GM18870 (cell line): ENCODE measurements around the gene PHF2.

Source experiments
- ATAC-seq: cut with Tn5 transposase; IDR thresholded peaks from one replicate; pipeline ENCODE4 v1.9.1; 2021; ENCODE audit warnings: moderate library complexity; ENCODE audit not compliant: unreplicated experiment

The PHF2 gene

DNA sequence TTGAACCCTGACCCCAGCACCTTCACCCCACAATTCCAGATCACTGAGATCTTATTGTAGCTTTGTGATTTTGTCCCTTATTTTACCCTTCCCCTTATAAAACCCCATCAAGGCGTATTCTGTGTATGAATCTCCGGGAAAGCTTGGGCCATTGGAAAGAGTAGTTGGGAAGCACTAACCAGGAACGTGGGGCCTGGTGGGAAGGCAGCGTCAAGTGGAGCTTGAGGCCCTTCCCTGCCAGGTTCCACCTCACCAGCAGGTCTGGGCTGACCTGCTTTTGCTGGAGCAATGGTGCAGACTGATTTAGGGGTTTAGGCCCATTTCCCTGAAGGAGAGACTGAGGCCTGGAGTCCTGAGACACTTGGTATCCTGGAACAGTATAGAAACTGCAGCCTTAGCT lies 9.3 kb downstream of the PHF2 start:
- no peak for ATAC-seq

DNA sequence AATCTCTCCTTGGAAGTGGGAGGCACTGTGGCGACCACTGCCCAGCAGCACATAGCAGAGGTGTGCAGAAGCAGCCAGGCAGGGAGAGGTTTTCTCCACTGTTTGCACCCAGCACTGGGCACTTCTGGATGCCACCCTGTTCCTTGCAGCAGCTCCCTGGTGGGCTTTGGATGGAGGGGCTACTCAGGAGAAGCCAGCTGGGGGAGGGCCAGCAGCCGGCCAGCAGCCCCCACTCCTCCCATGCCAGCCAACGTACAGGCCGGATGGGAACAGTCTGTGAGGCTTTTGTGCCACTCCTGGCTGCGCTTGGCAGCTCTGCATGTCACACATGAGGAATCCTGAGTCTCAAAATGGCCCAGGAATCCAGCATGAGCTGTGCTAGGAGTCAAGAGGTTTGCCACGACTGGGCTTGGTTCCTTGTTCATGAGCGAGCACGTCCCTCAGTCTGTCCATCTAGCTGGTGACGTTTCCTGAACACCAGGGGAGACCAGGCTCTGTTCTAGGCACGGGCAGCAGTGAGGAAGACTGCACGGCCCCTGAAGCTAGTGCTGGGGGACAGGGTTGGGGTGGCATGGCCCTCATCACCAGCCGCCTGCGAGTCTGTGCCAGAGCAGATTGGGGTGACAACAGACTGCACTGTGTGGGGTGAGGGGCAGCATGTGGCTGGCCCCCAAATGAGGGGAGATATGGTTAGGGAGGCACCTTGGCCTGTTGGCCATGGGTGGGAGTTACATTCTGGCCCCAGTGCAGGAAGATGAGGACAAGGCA lies 10.1 kb downstream of the PHF2 start:
- ATAC-seq, result no peak

DNA sequence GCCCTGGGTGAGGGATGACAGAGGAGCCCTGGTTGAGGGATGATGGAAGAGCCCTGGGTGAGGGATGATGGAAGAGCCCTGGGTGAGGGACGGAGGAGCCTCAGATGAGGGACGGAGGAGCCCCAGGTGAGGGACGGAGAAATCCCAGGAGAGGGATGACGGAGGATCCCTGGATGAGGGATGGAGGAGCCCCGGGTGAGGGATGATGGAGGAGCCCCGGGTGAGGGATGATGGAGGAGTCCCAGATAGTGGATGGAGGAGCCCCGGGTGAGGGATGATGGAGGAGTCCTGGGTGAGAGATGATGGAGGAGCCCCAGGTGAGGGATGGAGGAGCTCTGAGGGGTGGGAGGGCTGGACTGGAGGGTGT lies 10.9 kb downstream of the PHF2 start:
- ATAC-seq, result no peak

DNA sequence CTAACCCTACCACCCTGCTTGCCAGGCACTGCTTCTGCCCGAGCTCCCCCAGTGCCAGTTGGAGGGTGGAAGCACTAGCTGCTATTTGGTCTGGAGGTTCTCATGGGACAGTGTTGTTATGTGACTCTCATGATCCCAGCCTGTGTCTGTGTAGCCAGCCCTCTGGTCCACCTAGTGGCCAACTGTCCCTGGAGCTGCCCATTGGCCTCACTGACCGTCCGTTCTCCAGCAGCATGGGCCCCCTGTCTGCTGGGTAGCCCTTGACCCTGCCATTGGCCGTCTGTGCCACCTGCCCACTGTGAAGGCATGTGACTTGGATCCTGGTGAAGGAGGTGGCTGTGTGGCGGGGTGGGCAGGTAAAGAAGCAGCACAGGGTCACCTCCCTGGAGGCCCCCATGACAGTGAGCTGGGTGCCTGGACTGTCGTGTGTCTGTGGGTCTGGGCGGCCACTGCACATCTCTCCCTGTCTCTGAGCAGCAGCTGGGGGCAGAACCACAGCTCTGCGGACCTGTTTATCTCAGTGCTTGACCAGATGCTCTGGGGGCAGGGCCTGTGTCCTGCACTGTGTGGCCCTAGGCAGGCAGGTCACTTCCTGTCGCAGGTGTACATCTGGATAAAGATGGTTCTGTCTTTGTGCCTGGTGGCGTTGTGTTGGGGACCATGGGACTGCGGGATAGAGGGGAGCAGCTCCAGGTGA lies 11.4 kb downstream of the PHF2 start:
- ATAC-seq, result no peak

DNA sequence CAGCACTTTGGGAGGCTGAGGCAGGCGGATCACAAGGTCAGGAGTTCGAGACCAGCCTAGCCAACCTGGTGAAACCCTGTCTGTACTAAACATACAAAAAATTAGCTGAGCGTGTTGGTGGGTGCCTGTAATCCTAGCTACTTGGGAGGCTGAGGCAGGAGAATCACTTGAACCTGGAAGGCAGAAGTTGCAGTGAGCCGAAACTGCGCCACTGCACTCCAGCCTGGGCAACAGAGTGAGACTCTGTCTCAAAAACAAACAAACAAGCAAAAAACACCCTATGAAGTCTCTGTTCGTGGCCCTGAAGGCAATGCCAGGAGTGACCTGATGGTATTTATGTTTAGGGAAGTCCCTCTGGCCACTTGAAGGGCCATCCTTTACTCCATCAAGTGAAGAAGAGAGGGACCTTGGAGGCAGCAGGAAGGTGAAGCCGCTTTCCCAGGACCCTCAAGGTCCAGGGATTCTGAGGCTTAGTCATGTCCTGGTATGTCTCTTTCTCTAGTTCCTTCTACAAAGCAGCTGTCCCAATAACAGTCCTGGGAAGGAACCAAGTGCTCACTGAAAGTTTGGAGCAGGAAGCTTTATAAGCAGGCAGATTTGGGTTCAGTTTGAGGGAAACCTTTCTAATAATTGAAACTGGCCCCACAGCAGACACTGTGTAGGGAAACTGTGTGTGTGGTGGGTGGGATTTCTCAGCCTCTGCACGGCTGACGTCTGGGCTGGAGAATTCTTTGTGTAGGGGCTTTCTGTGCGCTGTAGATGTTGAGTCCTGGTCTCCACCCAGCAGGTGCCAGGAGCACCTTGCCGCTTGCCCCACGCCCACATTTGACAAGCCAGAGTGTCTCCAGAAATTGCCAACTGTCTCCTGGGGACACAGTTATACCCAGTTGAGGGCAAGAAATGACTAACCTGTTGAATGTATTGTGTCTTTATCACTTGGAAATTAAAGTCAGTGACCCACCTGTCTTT lies 12.5 kb downstream of the PHF2 start:
- no peak for ATAC-seq

DNA sequence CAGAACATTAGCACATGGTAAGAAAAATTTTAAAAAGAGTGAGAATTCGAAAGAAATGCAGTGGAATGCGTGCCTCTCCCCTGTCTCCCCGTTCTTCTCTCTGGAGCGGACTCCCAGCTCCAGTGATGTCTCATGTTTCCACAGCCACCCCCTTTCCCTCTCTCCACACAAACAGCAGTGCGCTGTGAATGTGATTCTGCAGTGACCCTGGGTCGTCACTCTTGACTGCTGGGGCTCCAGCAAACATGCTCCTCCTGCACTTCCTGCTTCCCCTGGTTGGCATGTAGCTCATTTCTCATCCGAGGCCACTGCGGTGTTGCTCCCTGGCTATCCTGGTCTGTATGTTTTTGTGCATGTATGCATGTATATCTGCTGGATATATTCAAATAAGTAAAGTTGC lies 13.3 kb downstream of the PHF2 start:
- ATAC-seq, result no peak

DNA sequence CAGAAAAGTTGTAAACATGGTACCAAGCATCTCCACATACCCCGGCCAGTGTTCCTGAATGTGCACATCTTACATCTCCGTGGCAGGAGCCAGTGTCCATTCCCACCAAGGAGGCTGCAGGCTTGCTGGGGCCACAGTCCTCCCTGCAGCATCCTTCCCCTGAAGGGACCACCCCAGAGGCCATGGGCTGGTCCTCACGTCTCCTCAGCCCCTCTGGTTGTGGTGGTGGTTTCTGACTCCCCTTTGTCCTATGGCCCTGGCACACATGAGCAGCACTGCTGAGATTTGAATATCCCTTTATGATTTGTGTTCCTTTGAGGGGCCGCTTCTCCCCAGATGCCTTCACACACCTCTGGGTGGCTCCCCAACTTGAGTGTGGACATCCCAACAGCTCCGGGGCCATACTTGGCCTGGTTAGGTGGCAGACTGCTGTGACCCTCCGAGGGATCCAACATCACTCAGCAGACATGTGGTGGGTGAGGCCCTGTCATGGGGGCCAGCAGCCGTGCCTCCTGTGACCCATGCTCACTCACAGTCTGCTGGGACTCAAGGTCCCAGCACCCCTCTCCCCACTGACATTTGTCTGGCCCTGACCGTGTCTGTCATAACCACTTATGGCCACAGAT lies 14.3 kb downstream of the PHF2 start:
- no peak for ATAC-seq

DNA sequence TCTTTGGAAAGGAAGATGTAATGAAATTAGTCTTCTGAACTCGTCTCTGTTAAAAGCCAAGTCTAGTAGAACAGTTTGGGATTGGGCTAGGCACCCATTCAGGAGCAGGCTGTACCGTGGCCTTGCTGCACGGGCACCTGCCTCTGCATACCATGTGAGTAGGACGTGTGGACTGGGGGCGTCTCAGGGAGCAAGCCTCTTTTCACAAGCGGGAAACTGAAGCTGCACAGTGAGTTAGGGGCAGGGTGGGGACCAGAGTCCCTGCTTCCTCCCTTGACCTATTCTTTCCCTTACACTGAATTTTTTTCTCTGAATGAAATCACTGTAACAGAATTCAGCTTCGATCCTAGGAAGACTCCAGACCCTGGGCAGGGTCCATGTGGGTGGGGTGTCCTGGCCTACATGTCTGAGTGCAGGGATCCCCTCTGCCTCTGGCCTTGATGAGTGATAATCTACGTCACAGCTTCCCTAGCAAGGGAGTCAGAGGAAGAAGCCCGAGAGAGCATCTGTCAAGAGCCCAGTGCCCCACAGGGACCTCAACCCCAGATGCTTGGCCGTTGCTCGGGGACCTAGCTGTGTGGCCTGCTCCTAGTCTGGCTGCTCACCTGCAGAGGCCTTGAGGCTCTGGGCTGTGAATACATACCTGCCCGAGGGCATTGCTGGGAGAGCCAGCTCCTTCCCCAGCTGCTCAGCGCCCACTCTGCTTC lies 15.1 kb downstream of the PHF2 start:
- no peak for ATAC-seq

DNA sequence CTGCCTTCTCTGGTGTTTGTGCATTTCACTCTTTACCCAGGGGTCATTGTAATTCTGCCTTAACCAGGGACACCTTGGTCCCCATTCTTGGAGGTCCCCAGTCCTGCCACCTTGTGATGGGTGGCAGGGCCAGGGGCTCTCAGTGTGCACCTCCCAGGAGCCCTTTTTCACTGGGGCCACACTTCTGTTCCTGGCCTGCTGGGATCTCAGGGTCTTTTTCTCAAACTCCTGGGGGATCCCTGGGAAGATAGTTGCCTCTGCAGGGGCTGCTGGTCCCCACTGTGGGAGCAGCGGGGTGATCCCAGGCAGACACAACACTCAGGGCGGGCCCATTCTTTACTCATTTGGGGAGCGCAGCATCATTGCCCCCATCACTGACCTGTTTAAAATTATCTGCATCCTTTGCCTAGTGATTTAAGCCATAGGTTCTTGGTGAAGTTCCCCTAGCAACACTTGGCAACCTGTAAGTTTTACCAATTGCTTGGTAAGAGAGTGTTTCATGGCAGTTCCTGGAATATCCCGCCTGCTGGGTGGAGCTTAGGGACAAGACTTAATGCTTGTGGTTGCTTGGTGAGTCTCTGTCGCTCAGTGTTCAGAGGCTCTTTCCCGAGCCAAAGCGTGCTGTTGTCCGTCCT lies 15.7 kb downstream of the PHF2 start:
- ATAC-seq, result no peak

DNA sequence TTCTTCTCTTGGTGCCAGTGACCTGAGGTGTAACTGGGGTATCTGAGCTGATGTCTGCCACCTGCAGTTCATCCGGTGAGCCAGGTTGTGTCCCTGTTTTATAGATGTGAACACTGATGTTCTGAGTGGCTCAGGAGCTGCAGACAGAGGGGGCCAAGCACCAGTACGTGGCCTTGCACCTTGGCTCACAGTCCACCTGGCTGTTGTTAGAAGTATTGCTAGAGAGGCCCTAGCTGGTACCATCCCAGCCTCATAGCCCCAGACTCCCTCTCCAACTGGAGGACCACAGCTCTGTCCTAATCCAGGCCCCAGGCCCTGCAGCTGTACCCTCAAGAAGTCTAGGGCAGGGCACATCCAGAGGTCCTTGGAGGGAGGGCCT lies 16.2 kb downstream of the PHF2 start:
- no peak for ATAC-seq

DNA sequence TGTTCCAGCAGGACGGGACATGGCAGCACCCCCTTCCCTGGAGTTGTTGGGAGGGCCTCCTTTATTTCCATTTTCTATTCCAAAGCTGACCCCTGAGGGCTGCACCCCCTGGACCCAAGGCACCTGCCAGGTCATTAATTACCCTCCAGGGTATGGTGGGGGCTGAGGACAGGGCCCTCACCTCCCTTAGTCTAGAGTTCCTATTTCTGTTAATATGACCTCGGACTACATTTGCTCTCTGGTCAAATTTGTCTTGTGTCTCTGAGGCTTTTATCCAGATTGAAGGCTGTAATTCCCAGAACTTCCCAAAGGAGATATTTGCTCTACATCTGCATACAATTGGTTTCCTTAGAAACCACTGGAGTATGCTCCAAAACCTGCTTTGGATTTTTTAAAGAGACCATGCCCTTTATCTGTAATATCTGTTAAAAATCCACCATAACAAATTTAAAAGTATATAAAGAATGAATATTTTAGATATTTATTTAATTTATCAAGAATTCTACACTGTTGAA lies 16.8 kb downstream of the PHF2 start:
- ATAC-seq, result no peak

DNA sequence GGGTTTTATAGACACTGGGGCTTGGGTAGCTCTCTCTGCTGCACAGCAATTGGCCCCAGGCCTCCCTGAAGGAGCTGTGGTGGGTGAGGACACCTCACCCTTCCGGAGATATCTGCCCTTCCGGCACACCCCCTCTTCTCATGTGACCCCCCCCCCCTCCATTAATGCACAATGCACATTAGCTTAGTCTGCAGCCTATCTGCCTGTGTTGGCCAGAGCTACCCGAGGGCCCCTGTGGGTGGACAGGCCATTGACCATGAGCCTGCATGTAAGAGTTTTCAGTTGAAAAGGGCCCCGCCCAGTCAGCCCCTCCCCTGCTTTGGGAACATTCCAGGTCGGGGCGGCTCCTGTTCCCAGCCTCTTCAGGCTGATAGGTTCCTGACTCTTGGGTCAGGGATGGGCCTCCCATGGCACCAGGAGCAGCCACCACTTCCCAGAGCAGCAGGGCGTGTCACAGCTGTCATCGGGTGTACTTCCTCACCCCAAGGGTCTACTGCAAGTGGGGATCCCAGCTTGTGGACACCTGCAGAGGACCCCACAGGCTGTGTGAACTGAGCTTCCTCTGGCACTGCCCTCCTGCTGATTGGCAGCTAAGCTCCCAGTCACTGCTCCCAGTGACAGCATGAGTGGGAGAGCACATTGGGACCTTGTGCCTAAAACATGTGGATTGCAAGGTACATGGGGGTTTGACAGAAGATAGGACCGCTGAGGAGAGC lies 17.8 kb downstream of the PHF2 start:
- ATAC-seq, result no peak

DNA sequence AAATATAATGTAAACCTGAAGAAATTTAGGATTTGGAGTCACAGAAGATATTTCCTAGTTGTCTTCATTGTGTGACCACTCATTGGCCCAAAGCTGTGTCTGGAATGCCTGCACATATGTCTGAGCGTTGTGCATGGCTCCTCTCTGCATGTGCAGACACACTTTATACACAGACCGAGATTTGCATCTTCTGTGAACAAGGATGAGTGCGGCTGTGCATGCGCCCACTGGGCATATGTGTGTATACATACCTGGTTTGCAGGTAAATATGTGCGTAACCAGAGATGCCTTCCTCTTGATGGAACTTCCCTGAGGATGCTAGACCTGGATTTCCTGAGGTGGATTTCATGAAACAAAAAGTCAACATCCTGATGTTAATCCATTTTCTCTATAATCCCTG lies 19.1 kb downstream of the PHF2 start:
- no peak for ATAC-seq

DNA sequence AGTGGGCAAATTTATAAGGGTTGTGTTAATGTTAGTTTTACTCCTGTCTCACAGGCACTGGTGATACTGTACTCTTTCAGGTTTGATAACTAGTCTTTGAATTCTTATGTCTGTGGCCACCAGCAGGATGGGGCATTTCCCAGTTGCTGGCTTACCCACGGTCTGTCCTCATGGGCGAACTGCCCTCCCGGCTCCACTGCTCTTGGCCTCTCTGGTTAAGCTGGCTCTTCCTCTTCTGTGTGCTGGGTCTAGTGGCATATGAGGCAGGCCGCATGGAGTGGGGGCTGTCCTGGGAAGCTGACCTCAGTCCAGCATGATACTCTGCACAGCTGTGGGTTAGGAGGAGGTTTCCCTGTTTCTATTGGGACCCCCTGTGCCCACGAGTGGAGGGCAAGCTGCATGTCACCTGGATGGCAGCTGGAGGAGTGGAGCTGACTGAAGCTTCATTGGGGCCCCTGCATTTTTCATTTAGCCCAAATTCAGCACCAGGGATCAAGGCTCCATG lies 19.5 kb downstream of the PHF2 start:
- no peak for ATAC-seq

DNA sequence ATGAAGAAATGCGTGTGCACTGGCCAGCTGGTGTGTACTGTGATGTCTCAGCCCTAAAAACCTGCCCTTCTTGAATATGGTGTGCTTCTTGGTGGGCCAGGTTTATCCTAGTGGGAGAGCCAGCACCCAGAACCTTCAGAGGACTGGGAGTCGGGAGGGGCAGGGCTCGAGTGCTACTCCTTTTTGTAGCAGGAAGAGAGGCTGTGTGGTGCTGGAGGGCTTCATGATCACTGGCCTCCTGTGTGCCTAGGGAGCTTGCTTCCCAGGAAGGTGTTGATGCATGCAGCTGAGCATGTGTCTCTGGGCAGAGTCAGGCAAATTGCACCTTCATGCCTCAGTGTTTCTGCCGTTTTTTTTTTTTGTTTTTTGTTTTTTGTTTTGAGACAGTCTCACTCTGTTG lies 20.0 kb downstream of the PHF2 start:
- no peak for ATAC-seq

DNA sequence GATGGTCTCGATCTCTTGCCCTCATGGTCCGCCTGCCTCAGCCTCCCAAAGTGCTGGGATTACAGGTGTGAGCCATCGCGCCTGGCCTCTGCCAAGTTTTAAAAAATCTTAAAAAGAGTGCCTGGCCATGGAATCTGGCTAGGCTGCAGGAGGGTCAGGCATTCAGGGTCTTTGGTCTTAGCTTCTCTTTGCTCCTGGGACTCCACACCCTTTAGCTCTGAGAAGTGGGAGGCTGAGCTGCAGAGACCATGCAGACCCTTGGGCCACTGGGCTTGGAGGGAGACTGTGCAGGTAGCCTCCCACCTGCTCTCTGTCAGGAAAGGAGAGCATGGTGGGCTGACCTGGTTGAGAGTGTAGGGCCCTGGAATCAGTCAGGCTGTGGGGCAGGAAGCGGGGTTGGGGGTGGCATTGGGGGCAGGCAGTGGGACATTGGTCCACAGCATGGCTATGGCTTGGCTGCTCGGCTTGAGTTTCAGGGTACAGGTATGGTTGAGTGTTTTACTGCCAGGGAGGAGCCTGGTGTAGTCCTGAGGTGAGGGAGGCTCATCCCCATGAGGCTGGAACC lies 20.8 kb downstream of the PHF2 start:
- no peak for ATAC-seq

DNA sequence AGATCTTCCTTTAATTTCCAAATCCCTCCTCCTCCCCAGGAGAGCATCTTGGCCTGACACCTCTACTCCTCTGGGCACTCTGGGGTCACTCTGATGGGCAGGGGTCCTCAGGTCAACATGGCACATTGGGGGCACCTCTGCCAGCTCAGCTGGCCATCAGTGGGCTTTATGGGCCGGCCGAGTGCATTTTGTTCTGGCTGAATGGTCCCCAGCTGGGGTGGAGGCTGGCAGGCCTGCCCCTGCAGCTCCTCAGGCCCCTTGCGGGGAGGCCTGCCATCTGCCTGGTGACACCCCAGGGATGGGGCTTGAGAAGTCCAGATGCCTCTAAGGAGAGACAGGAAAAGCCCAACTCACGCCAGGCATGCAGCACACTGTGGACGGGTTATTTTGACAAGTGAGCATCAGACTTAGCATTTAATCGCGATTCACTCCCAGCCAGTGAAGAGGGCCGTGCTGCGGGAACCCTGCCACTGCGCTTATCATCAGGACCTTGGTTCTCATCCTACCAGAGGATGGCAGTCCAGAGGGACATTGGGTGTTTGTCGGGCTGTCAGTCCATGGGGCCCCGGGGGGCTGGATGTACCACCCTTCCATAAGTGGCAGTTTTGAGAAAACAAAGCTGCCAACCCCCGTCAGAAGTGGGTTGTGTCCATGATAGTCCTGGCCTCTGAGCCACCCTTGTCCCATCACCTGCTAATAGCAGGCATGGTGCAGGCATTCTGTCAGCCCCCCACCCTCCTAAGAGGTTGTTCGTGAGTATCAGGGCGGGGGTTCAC lies 21.7 kb downstream of the PHF2 start:
- no peak for ATAC-seq

DNA sequence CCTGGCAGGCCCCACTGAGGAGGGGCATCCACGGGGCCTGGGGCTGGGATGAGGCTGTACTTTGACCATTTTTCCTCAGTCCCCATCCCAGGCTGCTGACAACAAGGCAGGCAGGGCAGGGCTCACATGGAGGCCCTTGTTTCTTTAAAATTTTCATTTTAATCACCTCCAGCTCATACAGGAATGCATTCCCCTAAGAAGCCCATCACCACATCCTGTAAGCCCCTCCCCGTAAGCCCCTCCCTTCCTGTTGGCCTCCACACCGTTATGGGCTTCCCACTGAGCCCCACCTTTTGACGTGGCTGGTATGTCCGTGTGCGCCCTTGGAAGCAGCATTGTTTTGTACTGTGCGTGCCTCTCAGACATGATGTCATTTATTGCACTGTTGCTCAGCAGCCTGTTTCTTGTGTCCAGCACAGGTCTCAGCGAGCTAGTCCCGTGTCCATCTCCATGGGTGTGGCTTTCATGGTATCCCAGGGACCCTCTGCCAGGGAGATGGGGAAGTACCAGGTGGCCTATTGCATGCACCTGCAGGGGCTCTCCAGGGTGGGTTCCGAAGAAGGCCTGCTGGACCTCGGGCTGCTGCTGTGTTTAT lies 22.4 kb downstream of the PHF2 start:
- ATAC-seq, result no peak
